Right atrium auricular region (tissue), 2 donors: Measurements from ENCODE around the gene CTDSPL. TPM values are rescaled to one million over a fixed set of nuclear protein-coding genes. Genes with fewer than 3 reads are reported as not detected.

Experiments used
- DNase-seq: peaks from one replicate; pipeline ENCODE4 v3.0.0-alpha.2; 2019; ENCODE audit warnings: low spot score
- H3K27ac ChIP-seq, 2 donors: fragments of 200-600 bp; sonication (generic); 1 replicate in 1 of 2; 2 replicates in 1 of 2; pipeline ENCODE4 v1.5.1; 2016 to 2019
- H3K27me3 ChIP-seq, 2 donors: fragments of 200-600 bp; sonication (generic); one replicate each; pipeline versions ENCODE4 v1.5.1 to v1.6.0; 2017 to 2019
- H3K36me3 ChIP-seq: fragments of 200-600 bp; sonication (generic); one replicate; pipeline ENCODE4 v1.5.1; 2016
- H3K4me1 ChIP-seq, 2 donors: fragments of 200-600 bp; sonication (generic); one replicate each; pipeline versions ENCODE4 v1.5.1 to v1.6.0; 2017 to 2019
- H3K4me3 ChIP-seq, 2 donors: fragments of 200-600 bp; sonication (generic); 1 replicate in 1 of 2; 2 replicates in 1 of 2; pipeline ENCODE4 v1.5.1; 2017 to 2019; ENCODE audit warnings: mild to moderate bottlenecking in 1 of 2, moderate library complexity in 1 of 2
- H3K9me3 ChIP-seq, 2 donors: fragments of 200-600 bp; sonication (generic); one replicate each; pipeline ENCODE4 v1.5.1; 2019
- total RNA-seq, 2 donors: library from RNA; depleted of rRNA; stranded (reverse); fragments of >200 nt; gene quantifications; one replicate each; pipeline ENCODE4 v1.1.0, GENCODE V29; 2016
- TF ChIP-seq, protein P1 (sequence below), 2 donors: fragments of 200-600 bp; sonication (generic); IDR thresholded peaks; one replicate each; pipeline ENCODE4 v1.5.1; 2019; ENCODE audit warnings: antibody characterized with exemption in 2 of 2

CTDSPL gene
- total RNA-seq, 2 donors from 2014 or later, result 35.1 to 58.4 TPM

DNA sequence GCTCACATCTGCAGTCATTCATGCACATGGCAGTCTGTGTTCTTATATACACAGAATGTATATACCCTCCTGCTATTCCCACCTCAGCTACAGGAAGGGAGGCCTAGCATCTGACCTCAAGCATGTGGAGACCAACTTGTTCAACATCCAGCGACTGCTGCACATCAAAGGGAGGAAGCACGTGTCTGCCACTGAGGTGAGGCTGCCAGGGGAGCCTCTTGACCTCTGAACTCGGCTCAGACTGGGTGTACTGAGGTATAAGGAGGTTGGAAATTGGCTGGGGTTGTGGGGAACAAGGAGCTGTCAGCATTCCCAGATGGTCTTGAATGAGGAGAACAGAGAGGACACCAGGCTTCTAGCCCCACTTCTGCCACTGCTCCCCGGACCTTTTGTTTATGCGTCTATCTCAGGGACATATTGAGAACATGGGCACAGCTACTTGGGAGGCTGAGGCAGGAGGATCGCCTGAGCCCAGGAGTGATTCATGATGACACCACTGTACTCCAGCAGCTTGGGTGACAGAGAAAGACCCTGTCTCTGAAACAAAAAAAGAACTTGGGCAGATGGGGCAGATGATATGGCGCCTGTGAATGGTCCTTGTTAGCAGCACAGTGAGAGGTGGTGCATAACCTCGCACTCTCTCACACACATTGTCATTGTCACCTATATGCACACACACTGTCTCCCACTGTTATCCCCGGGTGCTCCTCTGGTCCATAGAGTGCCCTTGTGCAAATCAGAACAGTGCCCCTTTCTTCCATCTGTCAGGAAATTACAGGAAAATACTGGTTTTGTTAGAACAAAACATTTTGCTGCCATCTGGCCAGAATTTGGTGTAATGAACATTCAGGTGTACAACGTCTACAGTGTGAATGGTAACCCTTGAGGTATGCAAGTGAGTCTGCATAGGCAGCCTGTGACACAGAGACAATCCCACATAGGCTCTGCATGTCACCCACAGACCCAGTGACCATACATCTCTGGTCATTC, 134.3 kb downstream of the CTDSPL start:
- no peak overlapping the region for H3K27ac ChIP-seq
- no peaks in the 10 kb centered on the region for H3K27me3 ChIP-seq
- no peak overlapping the region for H3K4me3 ChIP-seq
- H3K4me1 ChIP-seq, result peaks cover 0 to 34% of the 10 kb centered on the region in 2 donors
- H3K36me3 ChIP-seq, result no peaks in the 10 kb centered on the region
- H3K9me3 ChIP-seq, result no peaks in the 10 kb centered on the region
- no peak for DNase-seq
- TF ChIP-seq, protein P1, sequence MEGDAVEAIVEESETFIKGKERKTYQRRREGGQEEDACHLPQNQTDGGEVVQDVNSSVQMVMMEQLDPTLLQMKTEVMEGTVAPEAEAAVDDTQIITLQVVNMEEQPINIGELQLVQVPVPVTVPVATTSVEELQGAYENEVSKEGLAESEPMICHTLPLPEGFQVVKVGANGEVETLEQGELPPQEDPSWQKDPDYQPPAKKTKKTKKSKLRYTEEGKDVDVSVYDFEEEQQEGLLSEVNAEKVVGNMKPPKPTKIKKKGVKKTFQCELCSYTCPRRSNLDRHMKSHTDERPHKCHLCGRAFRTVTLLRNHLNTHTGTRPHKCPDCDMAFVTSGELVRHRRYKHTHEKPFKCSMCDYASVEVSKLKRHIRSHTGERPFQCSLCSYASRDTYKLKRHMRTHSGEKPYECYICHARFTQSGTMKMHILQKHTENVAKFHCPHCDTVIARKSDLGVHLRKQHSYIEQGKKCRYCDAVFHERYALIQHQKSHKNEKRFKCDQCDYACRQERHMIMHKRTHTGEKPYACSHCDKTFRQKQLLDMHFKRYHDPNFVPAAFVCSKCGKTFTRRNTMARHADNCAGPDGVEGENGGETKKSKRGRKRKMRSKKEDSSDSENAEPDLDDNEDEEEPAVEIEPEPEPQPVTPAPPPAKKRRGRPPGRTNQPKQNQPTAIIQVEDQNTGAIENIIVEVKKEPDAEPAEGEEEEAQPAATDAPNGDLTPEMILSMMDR (IDR thresholded peaks at IDR 0.05), result no peak

DNA sequence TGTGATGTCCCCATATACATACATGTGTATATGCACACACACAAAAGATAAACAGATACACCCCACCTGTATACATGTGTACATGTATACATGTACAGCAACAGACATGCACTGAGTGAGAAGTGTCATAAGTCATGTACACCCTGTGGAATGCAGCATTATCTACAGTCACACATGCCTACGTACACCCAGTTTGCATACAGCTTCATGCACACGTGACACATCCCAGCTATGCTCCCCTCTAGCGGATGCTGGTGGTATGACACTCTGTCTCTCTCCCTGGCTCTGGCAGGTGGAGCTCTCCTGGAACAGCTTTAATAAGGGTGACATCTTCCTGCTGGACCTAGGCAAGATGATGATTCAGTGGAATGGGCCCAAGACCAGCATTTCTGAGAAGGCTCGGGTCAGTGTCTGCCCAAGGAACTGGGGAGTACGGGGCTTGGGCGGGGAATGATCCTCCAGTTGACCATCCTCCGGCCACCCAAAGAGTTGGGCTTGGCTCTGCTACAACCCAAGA, 135.2 kb downstream of the CTDSPL start:
- Histone ChIP-seq H3K27me3 (no peaks in the 10 kb centered on the region), H3K27ac (no peak overlapping the region), H3K4me3 (no peak overlapping the region), H3K9me3 (no peaks in the 10 kb centered on the region), H3K4me1 (peaks cover 0 to 34% of the 10 kb centered on the region in 2 donors), H3K36me3 (no peaks in the 10 kb centered on the region)
- peak; percentile 83 for DNase-seq
- TF ChIP-seq, protein P1 (IDR thresholded peaks at IDR 0.05), result peak; percentile 85 to 86

DNA sequence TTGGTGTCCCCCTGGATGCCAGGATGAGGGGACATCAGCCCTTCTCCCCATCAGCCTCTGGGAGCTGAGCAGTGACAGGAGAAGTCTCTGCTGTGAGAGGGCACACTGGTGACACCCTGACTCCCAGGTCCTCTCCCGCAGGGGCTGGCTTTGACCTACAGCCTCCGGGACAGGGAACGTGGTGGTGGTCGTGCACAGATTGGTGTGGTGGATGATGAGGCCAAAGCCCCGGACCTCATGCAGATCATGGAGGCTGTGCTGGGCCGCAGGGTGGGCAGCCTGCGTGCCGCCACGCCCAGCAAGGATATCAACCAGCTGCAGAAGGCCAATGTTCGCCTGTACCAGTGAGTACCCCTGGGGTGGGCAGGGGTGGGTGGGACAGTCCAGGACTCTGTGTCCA, 135.7 kb downstream of the CTDSPL start:
- no peaks in the 10 kb centered on the region for H3K9me3 ChIP-seq
- H3K4me3 ChIP-seq, result no peak overlapping the region
- no peaks in the 10 kb centered on the region for H3K27me3 ChIP-seq
- H3K4me1 ChIP-seq, result peaks cover 0 to 34% of the 10 kb centered on the region in 2 donors
- TF ChIP-seq, protein P1 (IDR thresholded peaks at IDR 0.05), result no peak
- no peaks in the 10 kb centered on the region for H3K36me3 ChIP-seq
- no peak for DNase-seq
- no peak overlapping the region for H3K27ac ChIP-seq

GRCh38 chr3:37997791-37998370, 136.2 kb downstream of the CTDSPL start:
- Histone ChIP-seq H3K36me3 (no peaks in the 10 kb centered on the region), H3K9me3 (no peaks in the 10 kb centered on the region), H3K27ac (peak overlapping the region; percentile 87 to 92), H3K4me3 (no peak overlapping the region), H3K4me1 (peaks cover 0 to 36% of the 10 kb centered on the region in 2 donors), H3K27me3 (no peaks in the 10 kb centered on the region)
- TF ChIP-seq, protein P1 (IDR thresholded peaks at IDR 0.05), result no peak
- DNase-seq, result no peak

DNA sequence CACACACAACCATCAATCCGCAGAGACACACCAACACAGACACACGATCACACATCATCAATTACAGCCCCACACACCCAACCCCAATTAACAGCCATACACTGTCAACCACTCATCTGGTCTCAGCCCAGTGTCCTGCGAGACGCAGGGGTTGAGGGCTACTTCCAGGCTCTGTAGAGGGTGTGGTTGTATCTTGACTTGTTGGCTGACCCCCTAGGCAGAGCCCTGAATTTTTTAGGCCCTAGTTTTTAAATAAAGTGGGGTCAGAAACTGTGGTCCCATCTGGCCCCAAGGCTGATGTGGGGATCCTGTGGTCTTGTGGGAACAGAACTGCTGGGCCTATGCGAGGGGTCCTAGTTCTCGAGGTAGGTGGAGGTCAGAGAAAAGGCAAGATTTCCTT, 138.2 kb downstream of the CTDSPL start:
- TF ChIP-seq, protein P1 (IDR thresholded peaks at IDR 0.05), result no peak
- H3K27ac ChIP-seq, result no peak overlapping the region
- no peaks in the 10 kb centered on the region for H3K27me3 ChIP-seq
- no peaks in the 10 kb centered on the region for H3K9me3 ChIP-seq
- no peaks in the 10 kb centered on the region for H3K36me3 ChIP-seq
- no peak for DNase-seq
- H3K4me1 ChIP-seq, result peaks cover 0 to 33% of the 10 kb centered on the region in 2 donors
- H3K4me3 ChIP-seq, result no peak overlapping the region
